ENCODE results near the gene FAM76B. TPM values are rescaled to one million over a fixed set of nuclear protein-coding genes. Genes with fewer than 3 reads are reported as not detected.

FAM76B gene
- total RNA-seq, 1 experiment from 2014 or later = 13.4 TPM

DNA sequence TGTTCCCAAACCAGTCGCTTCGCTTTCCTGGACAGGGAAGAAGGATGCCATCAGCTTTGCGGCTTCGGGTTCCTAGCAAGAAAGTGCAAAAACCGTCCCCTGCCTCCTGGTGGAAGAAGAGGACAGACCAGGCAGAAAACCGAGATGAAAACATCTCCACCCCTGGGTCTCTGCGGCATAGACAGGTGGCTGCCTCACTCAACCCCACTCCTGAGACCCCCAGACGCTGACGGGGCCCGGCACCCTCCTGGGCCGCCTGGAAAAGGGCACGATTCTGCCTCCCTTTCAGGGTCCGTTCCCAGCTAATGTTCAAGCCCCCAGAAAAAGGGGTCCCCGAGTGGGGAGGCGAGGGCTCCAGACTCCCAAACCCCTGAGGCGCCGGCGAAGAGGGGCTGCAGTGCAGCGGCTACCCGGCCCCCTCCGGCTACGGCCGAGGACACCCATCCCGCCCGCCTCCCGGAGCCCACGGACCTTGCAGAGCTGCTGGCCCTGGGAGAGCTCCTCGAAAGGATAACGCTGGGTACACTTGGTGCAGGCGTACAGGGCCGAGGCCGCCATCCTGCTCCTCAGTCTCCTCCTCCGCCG lies 569 bp downstream of the FAM76B start:
- Histone ChIP-seq H3K4me3 (peak overlapping the region; percentile 74), H3K27ac (peak overlapping the region; percentile 94), H3K27me3 (replicated peaks) (no peaks in the 10 kb centered on the region), H3K9me3 (replicated peaks) (no peaks in the 10 kb centered on the region), H3K36me3 (peaks cover 22% of the 10 kb centered on the region), H3K4me1 (replicated peaks) (peaks cover 14% of the 10 kb centered on the region)
- peak; percentile 25 to 39 for DNase-seq (ENCODE audit: low read depth in 1 of 2, low spot score in 2 of 2)

DNA sequence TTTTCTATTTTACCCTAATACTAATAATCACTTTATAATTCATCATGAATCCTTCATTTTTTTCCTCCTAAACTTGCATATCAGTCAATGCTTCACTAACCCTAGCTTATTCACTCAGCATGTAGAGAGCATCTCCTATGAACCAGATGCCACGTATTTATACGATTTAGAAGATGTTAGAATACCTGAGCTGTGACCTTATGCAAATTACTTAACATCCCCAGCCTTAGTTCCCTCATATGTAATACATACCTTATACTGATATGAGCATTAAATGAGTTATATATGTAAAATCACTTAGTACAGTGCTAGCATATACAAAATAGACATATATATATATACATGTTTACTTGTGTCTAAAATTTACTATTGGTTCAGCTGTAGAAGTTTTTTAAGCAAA lies 9.0 kb downstream of the FAM76B start:
- no peak overlapping the region for H3K4me3 ChIP-seq
- DNase-seq (ENCODE audit: low read depth in 1 of 2, low spot score in 2 of 2) = no peak
- no peak overlapping the region for H3K27ac ChIP-seq
- H3K4me1 ChIP-seq (replicated peaks) = no peaks in the 10 kb centered on the region
- no peaks in the 10 kb centered on the region for H3K9me3 ChIP-seq (replicated peaks)
- peaks cover 41% of the 10 kb centered on the region for H3K36me3 ChIP-seq
- no peaks in the 10 kb centered on the region for H3K27me3 ChIP-seq (replicated peaks)

DNA sequence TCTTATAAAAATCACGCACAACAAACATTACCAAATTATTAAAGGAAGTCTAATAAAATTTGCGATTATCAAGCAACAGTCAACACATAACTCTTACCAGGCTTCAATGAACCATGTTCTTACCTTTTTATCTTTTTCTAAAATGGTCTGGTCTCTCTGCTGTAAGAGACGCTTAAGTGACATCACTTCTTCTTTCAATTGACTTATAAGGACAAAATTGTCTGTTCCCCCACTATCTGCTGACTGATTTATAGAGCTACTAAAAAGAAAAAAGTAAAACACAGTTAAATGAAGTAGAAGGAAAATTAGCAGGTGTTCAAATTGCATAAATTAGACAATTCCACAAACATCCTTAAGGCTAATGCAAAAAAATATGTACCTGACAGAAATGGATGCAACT lies 10.9 kb downstream of the FAM76B start:
- peaks cover 33% of the 10 kb centered on the region for H3K36me3 ChIP-seq
- no peaks in the 10 kb centered on the region for H3K4me1 ChIP-seq (replicated peaks)
- no peak overlapping the region for H3K27ac ChIP-seq
- no peaks in the 10 kb centered on the region for H3K9me3 ChIP-seq (replicated peaks)
- no peak for DNase-seq (ENCODE audit: low read depth in 1 of 2, low spot score in 2 of 2)
- no peak overlapping the region for H3K4me3 ChIP-seq
- no peaks in the 10 kb centered on the region for H3K27me3 ChIP-seq (replicated peaks)

DNA sequence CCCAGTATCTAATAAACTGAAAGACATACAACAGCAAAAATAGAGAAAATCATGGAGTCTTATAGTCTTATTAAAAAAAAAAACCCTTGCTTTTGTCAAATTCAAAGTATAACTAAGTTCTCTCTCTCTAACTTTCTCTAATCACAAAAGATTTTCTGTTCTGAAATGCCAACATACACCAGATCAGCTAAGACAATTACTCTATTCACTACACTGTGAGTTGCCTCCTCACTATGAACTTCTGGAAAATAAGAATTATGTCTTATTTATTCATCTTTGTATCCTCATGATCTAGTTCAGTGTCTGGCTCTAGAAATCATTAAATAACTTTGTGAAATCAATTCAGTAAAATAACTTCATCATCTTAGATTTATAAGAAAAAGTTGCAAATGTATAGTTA lies 12.7 kb downstream of the FAM76B start:
- H3K4me1 ChIP-seq (replicated peaks) = no peaks in the 10 kb centered on the region
- H3K36me3 ChIP-seq = peaks cover 21% of the 10 kb centered on the region
- H3K27me3 ChIP-seq (replicated peaks) = no peaks in the 10 kb centered on the region
- no peaks in the 10 kb centered on the region for H3K9me3 ChIP-seq (replicated peaks)
- H3K27ac ChIP-seq = no peak overlapping the region
- H3K4me3 ChIP-seq = no peak overlapping the region
- DNase-seq (ENCODE audit: low read depth in 1 of 2, low spot score in 2 of 2) = no peak

DNA sequence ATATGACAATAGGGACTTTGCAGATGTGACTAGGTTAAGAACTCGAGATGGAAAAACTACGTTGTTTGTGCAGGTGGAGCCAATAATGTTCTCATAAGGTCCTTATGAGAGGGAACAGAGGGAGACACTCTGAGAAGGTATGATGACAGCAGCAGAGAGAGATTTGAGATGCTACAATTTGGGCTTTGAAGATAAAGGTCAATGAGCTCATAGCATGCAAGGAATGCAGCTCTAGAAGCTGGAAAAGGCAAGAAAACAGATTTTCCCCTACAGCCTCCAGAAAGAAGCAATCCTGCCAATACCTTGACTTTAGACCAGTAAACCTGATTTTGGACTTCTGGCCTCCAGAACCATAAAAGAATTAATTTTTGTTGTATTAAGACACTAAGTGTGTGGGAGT lies 21.1 kb downstream of the FAM76B start:
- H3K27me3 ChIP-seq (replicated peaks) = no peaks in the 10 kb centered on the region
- H3K4me3 ChIP-seq = no peak overlapping the region
- H3K27ac ChIP-seq = no peak overlapping the region
- no peaks in the 10 kb centered on the region for H3K4me1 ChIP-seq (replicated peaks)
- H3K36me3 ChIP-seq = no peaks in the 10 kb centered on the region
- no peak for DNase-seq (ENCODE audit: low read depth in 1 of 2, low spot score in 2 of 2)
- H3K9me3 ChIP-seq (replicated peaks) = no peaks in the 10 kb centered on the region

DNA sequence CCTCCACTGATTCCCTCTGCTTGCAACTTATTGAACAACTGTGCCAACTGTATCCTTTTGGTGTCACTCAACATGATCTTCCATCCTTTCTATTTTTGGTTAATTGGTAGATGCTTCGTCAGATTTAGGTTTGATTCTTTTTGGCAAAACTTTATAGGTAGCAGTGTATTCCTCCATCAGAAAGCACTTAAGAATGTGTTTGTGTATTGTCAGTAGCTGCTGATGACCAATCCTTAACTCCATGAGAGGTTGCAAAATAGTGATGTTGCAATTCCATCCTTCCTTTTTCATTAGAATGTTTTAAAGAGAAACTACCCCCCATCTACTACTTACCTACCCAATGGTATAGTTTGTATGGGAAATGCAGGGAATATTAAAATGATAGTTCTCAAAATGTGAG lies 22.1 kb downstream of the FAM76B start:
- no peaks in the 10 kb centered on the region for H3K9me3 ChIP-seq (replicated peaks)
- no peaks in the 10 kb centered on the region for H3K27me3 ChIP-seq (replicated peaks)
- no peak for DNase-seq (ENCODE audit: low read depth in 1 of 2, low spot score in 2 of 2)
- H3K4me1 ChIP-seq (replicated peaks) = no peaks in the 10 kb centered on the region
- no peaks in the 10 kb centered on the region for H3K36me3 ChIP-seq
- no peak overlapping the region for H3K4me3 ChIP-seq
- H3K27ac ChIP-seq = no peak overlapping the region

DNA sequence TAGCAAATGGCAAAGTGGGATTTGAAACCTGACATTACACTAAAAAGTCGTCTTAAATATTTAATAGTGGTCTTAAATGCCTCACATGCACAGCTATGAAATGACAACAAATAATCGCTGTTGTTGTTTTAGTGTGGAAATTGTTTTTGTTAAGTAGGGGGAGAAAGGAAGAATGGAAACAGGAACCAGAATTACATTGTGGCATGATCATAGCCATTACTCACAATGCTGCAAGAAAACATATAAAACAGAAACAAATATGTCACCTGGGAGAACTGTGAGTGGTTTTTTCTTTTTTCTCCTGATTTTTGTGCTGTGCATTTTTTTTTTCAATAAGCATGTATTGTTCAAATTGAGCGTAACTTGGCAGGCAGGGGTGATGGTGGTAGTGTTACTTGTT lies 22.9 kb downstream of the FAM76B start:
- Histone ChIP-seq H3K36me3 (no peaks in the 10 kb centered on the region), H3K27me3 (replicated peaks) (no peaks in the 10 kb centered on the region), H3K4me3 (no peak overlapping the region), H3K4me1 (replicated peaks) (no peaks in the 10 kb centered on the region), H3K9me3 (replicated peaks) (no peaks in the 10 kb centered on the region), H3K27ac (no peak overlapping the region)
- DNase-seq (ENCODE audit: low read depth in 1 of 2, low spot score in 2 of 2) = no peak

DNA sequence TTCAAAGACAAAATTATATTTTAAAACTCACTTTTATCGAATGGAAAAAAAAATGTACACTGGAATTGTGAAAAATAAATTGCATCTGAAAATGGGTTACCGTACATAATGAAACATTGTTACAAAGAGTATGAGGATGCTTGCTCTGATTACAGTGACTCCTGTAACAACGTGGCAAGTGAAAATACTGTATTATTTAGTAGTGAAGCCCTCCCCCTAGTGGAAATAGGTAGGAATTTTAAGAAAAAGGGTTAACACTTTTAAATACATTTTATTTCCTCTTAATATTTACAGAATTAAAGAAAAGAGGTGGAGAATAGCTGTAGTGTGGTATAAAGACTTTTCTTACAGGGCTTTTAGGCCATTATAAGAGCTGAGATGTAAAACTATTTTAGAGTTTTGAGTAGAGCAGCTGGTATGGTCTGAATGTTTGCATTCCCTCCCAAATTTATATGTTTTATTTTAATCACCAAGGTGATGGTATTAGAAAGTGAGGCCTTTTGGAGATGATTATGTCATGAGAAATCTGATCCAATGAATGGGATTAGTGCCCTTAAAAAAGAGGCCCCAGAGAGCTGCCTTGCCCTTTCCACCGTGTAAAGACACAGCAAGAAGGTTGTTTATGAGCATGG lies 25.2 kb downstream of the FAM76B start:
- no peaks in the 10 kb centered on the region for H3K27me3 ChIP-seq (replicated peaks)
- no peaks in the 10 kb centered on the region for H3K36me3 ChIP-seq
- H3K27ac ChIP-seq = no peak overlapping the region
- no peaks in the 10 kb centered on the region for H3K9me3 ChIP-seq (replicated peaks)
- DNase-seq (ENCODE audit: low read depth in 1 of 2, low spot score in 2 of 2) = peak in 1 of 2 experiments; percentile 1
- no peak overlapping the region for H3K4me3 ChIP-seq
- H3K4me1 ChIP-seq (replicated peaks) = no peaks in the 10 kb centered on the region

DNA sequence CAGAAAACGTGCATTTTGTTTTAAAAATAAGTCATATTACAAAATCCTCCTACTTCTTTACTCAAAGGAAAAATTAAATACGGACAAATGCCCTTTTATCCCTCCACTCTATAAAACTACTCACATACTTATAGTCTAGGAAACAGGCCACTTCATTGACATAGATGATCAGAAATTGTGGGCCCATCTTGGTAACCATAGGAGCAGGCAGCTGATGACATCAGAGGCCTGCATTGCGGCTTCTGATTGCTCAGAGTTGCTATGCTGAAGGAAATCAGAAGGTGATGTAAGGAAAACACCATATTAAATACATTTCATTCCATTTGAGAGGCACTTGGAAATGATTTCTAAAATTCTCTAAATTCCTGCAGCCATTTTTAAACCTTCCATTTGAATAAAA lies 27.0 kb downstream of the FAM76B start:
- Histone ChIP-seq H3K36me3 (no peaks in the 10 kb centered on the region), H3K9me3 (replicated peaks) (no peaks in the 10 kb centered on the region), H3K4me1 (replicated peaks) (no peaks in the 10 kb centered on the region), H3K4me3 (no peak overlapping the region), H3K27me3 (replicated peaks) (no peaks in the 10 kb centered on the region), H3K27ac (no peak overlapping the region)
- no peak for DNase-seq (ENCODE audit: low read depth in 1 of 2, low spot score in 2 of 2)

DNA sequence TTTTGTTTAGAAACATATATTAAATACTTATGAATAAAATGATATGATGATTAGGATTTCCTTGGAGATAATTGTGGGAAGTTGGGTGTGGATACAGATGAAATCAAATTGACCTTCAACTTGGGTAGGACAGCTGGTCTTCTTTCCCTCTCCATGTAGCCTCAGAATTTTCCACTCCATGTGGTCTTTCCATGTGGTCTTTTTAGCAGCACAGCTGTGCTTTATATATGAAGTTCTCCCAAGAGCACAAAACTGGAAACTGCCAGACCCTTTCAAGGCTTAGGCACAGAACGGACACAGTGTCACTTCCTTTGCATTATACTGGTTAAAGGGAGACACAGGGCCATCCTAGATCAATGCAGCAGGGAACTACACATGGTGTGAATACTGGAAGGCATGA lies 28.6 kb downstream of the FAM76B start:
- Histone ChIP-seq H3K36me3 (no peaks in the 10 kb centered on the region), H3K27me3 (replicated peaks) (no peaks in the 10 kb centered on the region)
- no peak for DNase-seq (ENCODE audit: low read depth in 1 of 2, low spot score in 2 of 2)

DNA sequence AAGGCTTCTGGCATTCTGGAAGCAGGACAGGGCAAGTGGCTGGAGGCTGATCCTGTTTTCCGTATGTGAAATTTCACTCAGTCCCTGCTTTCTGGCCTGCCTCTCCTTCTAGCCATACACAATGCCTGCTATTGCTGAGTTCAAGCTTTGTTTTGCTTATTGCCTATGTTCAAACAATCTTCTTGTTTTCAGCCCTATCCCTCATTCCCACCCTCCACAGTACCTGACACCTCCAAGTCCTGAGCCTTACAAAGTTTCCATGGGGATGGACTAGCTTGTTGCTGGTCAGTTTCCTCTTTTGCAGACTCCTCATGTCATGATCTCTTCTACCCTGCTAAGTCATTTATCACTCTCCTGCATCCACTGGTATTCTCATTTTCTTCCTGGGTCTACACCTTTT lies 38.1 kb downstream of the FAM76B start:
- Histone ChIP-seq H3K36me3 (no peaks in the 10 kb centered on the region), H3K4me3 (no peak overlapping the region), H3K4me1 (replicated peaks) (no peaks in the 10 kb centered on the region), H3K27me3 (replicated peaks) (no peaks in the 10 kb centered on the region), H3K9me3 (replicated peaks) (no peaks in the 10 kb centered on the region), H3K27ac (no peak overlapping the region)
- DNase-seq (ENCODE audit: low read depth in 1 of 2, low spot score in 2 of 2) = no peak

More for the DNA sequence above, 28.6 kb downstream of the FAM76B start:
- Histone ChIP-seq H3K4me3 (no peak overlapping the region), H3K27ac (no peak overlapping the region), H3K9me3 (replicated peaks) (no peaks in the 10 kb centered on the region), H3K4me1 (replicated peaks) (no peaks in the 10 kb centered on the region)

DNA sequence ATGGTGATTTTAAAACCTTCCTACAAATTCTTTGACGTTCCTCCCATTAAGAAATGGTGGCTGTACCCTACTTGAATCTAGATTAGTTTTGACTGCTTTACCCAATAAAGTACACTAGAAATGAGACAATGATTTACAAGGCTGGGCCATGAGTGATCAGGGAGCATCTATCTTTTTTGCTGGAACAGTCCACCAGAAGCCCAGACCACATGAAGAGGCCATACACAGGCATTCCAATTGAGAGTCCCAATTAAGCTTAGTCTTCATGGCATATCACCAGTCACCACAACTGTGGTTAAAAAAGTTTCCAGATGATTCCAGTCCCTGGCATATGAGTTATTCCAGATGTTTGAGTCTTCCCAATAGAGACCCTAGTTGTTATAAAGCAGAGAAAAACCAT lies 39.5 kb downstream of the FAM76B start:
- Histone ChIP-seq H3K4me1 (replicated peaks) (no peaks in the 10 kb centered on the region), H3K27ac (no peak overlapping the region), H3K36me3 (no peaks in the 10 kb centered on the region), H3K27me3 (replicated peaks) (no peaks in the 10 kb centered on the region), H3K4me3 (no peak overlapping the region), H3K9me3 (replicated peaks) (no peaks in the 10 kb centered on the region)
- no peak for DNase-seq (ENCODE audit: low read depth in 1 of 2, low spot score in 2 of 2)

DNA sequence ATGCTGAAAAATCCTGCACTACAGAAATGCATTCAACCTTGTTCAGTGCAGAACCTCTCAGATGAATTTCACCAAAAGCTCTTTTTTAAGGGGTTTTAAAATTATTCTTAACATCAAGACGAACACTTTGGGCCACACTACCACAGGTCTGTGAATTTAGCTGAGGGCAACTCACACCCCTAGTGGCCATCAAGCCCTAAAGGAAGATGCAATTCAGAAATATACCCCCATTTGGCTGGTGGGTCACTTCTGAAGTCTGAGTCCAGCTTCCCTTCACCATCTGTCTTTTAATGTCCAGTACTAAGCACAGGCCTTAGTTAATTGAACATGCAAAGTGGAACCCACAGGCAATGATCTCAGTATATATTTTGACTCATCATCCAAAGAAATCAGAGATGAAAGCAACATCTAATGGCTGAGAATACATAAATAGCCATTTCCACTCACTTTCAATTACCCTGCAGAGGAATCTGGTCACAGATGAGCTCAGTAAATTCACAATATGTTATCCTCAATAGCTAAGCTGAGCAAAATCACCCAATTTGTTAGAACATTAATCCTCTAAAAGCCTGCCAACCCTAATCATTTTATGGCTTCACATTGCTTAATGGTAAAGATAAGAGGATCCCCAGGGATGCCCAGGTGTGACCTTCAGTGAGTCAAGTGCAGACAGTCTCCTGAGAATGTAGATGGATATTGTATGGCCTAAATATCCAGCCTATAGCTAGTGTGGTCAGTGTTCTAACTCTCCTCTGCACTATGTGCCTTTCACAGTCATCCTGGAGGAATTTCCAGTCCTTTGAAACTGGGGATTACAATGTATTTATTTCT lies 50.3 kb downstream of the FAM76B start:
- no peaks in the 10 kb centered on the region for H3K27me3 ChIP-seq (replicated peaks)
- no peak for DNase-seq (ENCODE audit: low read depth in 1 of 2, low spot score in 2 of 2)

DNA sequence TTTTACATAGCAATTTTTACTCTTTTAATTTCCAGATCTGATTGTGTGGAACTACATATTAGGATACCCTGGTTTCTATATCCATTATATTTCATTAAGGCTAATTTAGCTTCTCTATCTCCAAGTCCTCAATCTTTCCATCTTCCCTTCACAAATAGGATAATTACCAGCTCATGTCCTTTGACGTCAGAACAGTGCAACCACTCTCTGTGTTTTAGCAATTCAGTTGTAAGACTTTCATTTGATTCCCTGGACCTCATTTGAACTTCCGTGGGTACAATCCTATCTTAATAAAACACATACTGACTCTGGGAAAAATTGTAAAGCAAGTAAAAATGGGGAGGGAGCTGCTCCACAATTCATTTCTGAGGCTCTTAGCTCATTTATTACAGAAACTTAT lies 52.8 kb downstream of the FAM76B start:
- Histone ChIP-seq H3K4me1 (replicated peaks) (no peaks in the 10 kb centered on the region), H3K36me3 (no peaks in the 10 kb centered on the region), H3K4me3 (no peak overlapping the region), H3K27ac (no peak overlapping the region), H3K27me3 (replicated peaks) (no peaks in the 10 kb centered on the region), H3K9me3 (replicated peaks) (no peaks in the 10 kb centered on the region)
- DNase-seq (ENCODE audit: low read depth in 1 of 2, low spot score in 2 of 2) = no peak

More for the DNA sequence above, 50.3 kb downstream of the FAM76B start:
- no peak overlapping the region for H3K4me3 ChIP-seq
- H3K27ac ChIP-seq = no peak overlapping the region
- H3K4me1 ChIP-seq (replicated peaks) = no peaks in the 10 kb centered on the region
- H3K9me3 ChIP-seq (replicated peaks) = no peaks in the 10 kb centered on the region
- H3K36me3 ChIP-seq = no peaks in the 10 kb centered on the region
